ENCODE data around the gene KCNIP1. TPM values are rescaled to one million over a fixed set of nuclear protein-coding genes. Genes with fewer than 3 reads are reported as not detected.

The KCNIP1 gene
- total and polyA plus RNA-seq, 9 of the 15 experiments (the other 6 are each of a cell fraction or from before 2014, with no cell fraction given), result not detected

GRCh38 chr5:170485616-170485911, 18.3 kb upstream of the KCNIP1 start (continued):
- no peak for TF ChIP-seq ZNF12 (CRISPR knock-in tag; IDR thresholded peaks at IDR 0.05)
- no peak for TF ChIP-seq HES1 (IDR thresholded peaks at IDR 0.05; ENCODE audit: low read depth)
- TF ChIP-seq NFIX (CRISPR knock-in tag; IDR thresholded peaks at IDR 0.05; ENCODE audit: low read depth), result no peak
- TF ChIP-seq BRD4 (IDR thresholded peaks at IDR 0.05), result no peak

GRCh38 chr5:170486371-170486770, 17.4 kb upstream of the KCNIP1 start:
- peaks cover 3% of the 10 kb centered on the region; the same call in 1 of the 2 replicates for H4K20me1 ChIP-seq (replicated peaks; ENCODE audit: control insufficient read depth, insufficient read depth, low read length)
- no peak overlapping the region for H2AFZ ChIP-seq (ENCODE audit: low read depth, low read length)
- TF ChIP-seq EHMT2 (IDR thresholded peaks at IDR 0.05) (no peak), HEY1 (CRISPR knock-in tag; IDR thresholded peaks at IDR 0.05; ENCODE audit: borderline replicate concordance) (no peak), SMAD4 (CRISPR knock-in tag; conservative IDR thresholded peaks at IDR 0.05) (no peak), GTF2F1 (IDR thresholded peaks at IDR 0.05; ENCODE audit: low read depth, low read length) (no peak), FOSL1 (tag; conservative IDR thresholded peaks at IDR 0.05) (no peak), ETV1 (tag; conservative IDR thresholded peaks at IDR 0.05; ENCODE audit: low read depth) (no peak), CBX3 (IDR thresholded peaks at IDR 0.05; ENCODE audit: borderline replicate concordance in 1 of 2, low read length in 2 of 2) (no peak), RBM39 (optimal IDR thresholded peaks at IDR 0.05; ENCODE audit: low read depth, low read length) (no peak), ZFP36 (IDR thresholded peaks at IDR 0.05; ENCODE audit: low read depth, low read length, partially characterized antibody) (no peak)
- H3K36me3 ChIP-seq (ENCODE audit: control insufficient read depth, insufficient read depth, low read length), result no peaks in the 10 kb centered on the region
- FAIRE-seq (no peak), DNase-seq (ENCODE audit: extremely low read depth in 1 of 4, low spot score in 3 of 4) (no peak), ATAC-seq (no peak)
- ChIA-PET CTCF (ENCODE audit: low intra/inter-chr PET ratio) (no interaction called here), POLR2A (interaction anchor here (0.6 kb wide), 1 partner anchor 97 kb away, joined by 3 read pairs; the partner anchor contains the start of gene KCNMB1)
- H3K9ac ChIP-seq (ENCODE audit: insufficient read depth in 1 of 2, low read depth in 2 of 2, low read length in 2 of 2), result no peak overlapping the region
- H3K4me3 ChIP-seq, result no peak overlapping the region
- intact Hi-C loops (cut with micrococcal nuclease), result no loop called here
- no peak overlapping the region for H3K4me2 ChIP-seq (ENCODE audit: insufficient read depth, low read length)
- H3K9me1 ChIP-seq (ENCODE audit: control insufficient read depth, insufficient read depth, low read length), result no peaks in the 10 kb centered on the region
- BruUV-seq (replicated peaks), result no TSS peak
- H3K27ac ChIP-seq (ENCODE audit: extremely low read depth, low read depth, low read length), result no peak overlapping the region
- H3K4me1 ChIP-seq (replicated peaks in 1 of 2; ENCODE audit: control insufficient read depth in 2 of 2, insufficient read depth in 2 of 2, low read length in 2 of 2), result no peaks in the 10 kb centered on the region
- H3K79me2 ChIP-seq (ENCODE audit: control insufficient read depth, insufficient read depth, low read length), result no peaks in the 10 kb centered on the region
- H3K27me3 ChIP-seq (ENCODE audit: control insufficient read depth in 2 of 2, insufficient read depth in 2 of 2, low read length in 2 of 2), result peaks cover 0 to 18% of the 10 kb centered on the region in 2 experiments; a peak in 3 of 5 replicates
- in situ Hi-C loops (cut with MboI), result no loop called here
- WGBS (ENCODE audit: insufficient coverage, low coverage, missing lambda C conversion rate), result 3% methylated on average over 3 of the region's 3 CpGs
- no peaks in the 10 kb centered on the region for H3K9me3 ChIP-seq (replicated peaks; ENCODE audit: control insufficient read depth, insufficient read depth, low read depth, low read length)
